Erythroblast (primary cell): ENCODE results near the gene RERE.

Experiments
- GATA1 ChIP-seq: IDR thresholded peaks from 2 replicates; pipeline ENCODE4 v1.6.1; 2011; ENCODE audit warnings: low read depth, mild to moderate bottlenecking, control low read depth, low read length, moderate library complexity
- POLR2A ChIP-seq: IDR thresholded peaks from 2 replicates; pipeline ENCODE4 v1.6.1; 2011; ENCODE audit warnings: mild to moderate bottlenecking, low read length

GRCh38 chr1:8587784-8588183, 229.7 kb downstream of the RERE start:
- TF ChIP-seq POLR2A, result no peak
- TF ChIP-seq GATA1, result no peak
